Measurements from ENCODE around the gene RNF213.

GRCh38 chr17:80261895-80262279 is 1.2 kb downstream of the RNF213 start:
- no peak for TF ChIP-seq CTCF (IDR thresholded peaks at IDR 0.05)
- TF ChIP-seq POLR2AphosphoS5 (IDR thresholded peaks at IDR 0.05) = no peak
- no peak for TF ChIP-seq POLR2A (IDR thresholded peaks at IDR 0.05)
